ENCODE results near the gene C9orf43. TPM values are rescaled to one million over a fixed set of nuclear protein-coding genes. Genes with fewer than 3 reads are reported as not detected.
A peak's percentile ranks its signal among the peaks of the same experiment; 100 is the strongest.

C9orf43 gene
- total RNA-seq, 3 donors from 2014 or later (not counting 1 experiment from before 2014, with no cell fraction given): 0.45 to 0.71 (median 0.50) TPM

DNA sequence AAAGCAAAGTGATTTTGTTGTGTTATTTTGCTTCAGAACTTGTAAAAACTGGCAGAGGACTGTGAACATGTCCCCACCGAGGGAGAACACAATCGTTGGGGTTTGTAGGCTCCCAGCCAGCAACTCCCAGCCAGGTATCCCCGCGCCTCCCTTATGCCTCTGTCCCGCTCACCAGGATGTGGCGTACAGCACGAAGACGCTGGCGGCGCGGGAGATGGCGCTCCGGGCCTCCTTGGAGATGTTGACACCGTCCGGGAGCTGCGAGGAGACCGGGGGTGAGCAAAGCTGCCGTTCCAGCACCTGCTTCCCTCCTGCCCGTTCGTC lies 702 bp upstream of the C9orf43 start:
- Mint-ChIP-seq H3K4me1 (peaks cover 24 to 28% of the 10 kb centered on the region in 2 donors), H3K4me3 (peak overlapping the region; percentile 94), H3K36me3 (no peaks in the 10 kb centered on the region), H3K9me3 (no peaks in the 10 kb centered on the region), H3K27ac (peak overlapping the region; percentile 96 to 99), H3K27me3 (ENCODE audit: low read depth in 2 of 2) (no peaks in the 10 kb centered on the region)
- no peak for ATAC-seq
- intact Hi-C loops (cut with micrococcal nuclease): loop anchor here (1.0 to 2.0 kb wide), 5 partner anchors 9 to 189 kb away; partner anchors contain the start of genes ALAD, CDC26, FKBP15 and PRPF4
- DNase-seq: no peak
- TF ChIP-seq, protein P1, sequence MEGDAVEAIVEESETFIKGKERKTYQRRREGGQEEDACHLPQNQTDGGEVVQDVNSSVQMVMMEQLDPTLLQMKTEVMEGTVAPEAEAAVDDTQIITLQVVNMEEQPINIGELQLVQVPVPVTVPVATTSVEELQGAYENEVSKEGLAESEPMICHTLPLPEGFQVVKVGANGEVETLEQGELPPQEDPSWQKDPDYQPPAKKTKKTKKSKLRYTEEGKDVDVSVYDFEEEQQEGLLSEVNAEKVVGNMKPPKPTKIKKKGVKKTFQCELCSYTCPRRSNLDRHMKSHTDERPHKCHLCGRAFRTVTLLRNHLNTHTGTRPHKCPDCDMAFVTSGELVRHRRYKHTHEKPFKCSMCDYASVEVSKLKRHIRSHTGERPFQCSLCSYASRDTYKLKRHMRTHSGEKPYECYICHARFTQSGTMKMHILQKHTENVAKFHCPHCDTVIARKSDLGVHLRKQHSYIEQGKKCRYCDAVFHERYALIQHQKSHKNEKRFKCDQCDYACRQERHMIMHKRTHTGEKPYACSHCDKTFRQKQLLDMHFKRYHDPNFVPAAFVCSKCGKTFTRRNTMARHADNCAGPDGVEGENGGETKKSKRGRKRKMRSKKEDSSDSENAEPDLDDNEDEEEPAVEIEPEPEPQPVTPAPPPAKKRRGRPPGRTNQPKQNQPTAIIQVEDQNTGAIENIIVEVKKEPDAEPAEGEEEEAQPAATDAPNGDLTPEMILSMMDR (IDR thresholded peaks at IDR 0.05): no peak
- Histone ChIP-seq H3K4me1 (ENCODE audit: control insufficient read depth, insufficient read depth, low read length) (peaks cover 23% of the 10 kb centered on the region), H3K27ac (ENCODE audit: low read length) (peak overlapping the region; percentile 95), H3K27me3 (ENCODE audit: control insufficient read depth, insufficient read depth, low read length) (no peaks in the 10 kb centered on the region), H3K9me3 (ENCODE audit: control insufficient read depth, insufficient read depth, low read length) (no peaks in the 10 kb centered on the region), H3K36me3 (ENCODE audit: control insufficient read depth, insufficient read depth, low read length) (peaks cover 7% of the 10 kb centered on the region), H3K4me3 (ENCODE audit: low read length) (peak overlapping the region; percentile 78)
- WGBS (ENCODE audit: insufficient coverage): under 1% methylated on average over 20 of the region's 20 CpGs

DNA sequence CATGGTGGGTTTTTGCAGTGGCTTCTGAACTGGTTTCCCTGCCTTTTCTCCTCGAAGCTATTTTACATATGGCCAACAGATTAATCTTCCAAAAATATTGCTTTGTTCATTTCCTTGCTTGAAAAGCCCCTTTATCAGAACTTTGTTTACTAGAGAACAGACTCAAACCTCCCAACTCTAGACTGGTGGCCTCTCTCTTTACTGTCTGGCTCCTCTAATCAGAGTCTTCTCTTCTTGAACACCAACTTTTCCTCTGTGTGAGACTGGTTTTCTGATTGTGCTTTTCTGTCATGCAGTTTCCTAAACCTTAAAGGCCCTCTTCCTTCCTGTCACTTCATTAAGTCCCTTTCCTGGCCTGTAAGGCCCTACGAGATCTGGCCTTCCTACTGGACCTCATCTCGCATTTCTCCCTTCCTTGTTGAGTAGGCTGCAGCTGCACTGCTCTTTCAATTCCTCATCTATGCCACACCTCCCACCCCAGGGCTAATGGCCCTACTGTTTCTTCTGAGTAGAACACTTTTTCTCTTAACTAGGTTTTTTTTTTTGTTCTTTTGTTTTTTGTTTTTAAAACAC lies 5.7 kb downstream of the C9orf43 start:
- no peaks in the 10 kb centered on the region for H3K27me3 ChIP-seq (ENCODE audit: control insufficient read depth, insufficient read depth, low read length)
- no peak for DNase-seq
- 43% methylated on average over 3 of the region's 3 CpGs for WGBS (ENCODE audit: insufficient coverage)
- H3K4me3 Mint-ChIP-seq: no peak overlapping the region
- no peak for ATAC-seq
- H3K4me1 ChIP-seq (ENCODE audit: control insufficient read depth, insufficient read depth, low read length): peaks cover 5% of the 10 kb centered on the region
- H3K27ac ChIP-seq (ENCODE audit: low read length): no peak overlapping the region
- H3K9me3 Mint-ChIP-seq: no peaks in the 10 kb centered on the region
- no peaks in the 10 kb centered on the region for H3K9me3 ChIP-seq (ENCODE audit: control insufficient read depth, insufficient read depth, low read length)
- no peaks in the 10 kb centered on the region for H3K4me1 Mint-ChIP-seq
- H3K36me3 ChIP-seq (ENCODE audit: control insufficient read depth, insufficient read depth, low read length): no peaks in the 10 kb centered on the region
- TF ChIP-seq, protein P1 (IDR thresholded peaks at IDR 0.05): no peak
- no peaks in the 10 kb centered on the region for H3K36me3 Mint-ChIP-seq
- no peak overlapping the region for H3K4me3 ChIP-seq (ENCODE audit: low read length)
- intact Hi-C loops (cut with micrococcal nuclease): no loop called here
- H3K27ac Mint-ChIP-seq: no peak overlapping the region
- H3K27me3 Mint-ChIP-seq (ENCODE audit: low read depth in 2 of 2): peaks cover 0 to 7% of the 10 kb centered on the region in 2 donors

DNA sequence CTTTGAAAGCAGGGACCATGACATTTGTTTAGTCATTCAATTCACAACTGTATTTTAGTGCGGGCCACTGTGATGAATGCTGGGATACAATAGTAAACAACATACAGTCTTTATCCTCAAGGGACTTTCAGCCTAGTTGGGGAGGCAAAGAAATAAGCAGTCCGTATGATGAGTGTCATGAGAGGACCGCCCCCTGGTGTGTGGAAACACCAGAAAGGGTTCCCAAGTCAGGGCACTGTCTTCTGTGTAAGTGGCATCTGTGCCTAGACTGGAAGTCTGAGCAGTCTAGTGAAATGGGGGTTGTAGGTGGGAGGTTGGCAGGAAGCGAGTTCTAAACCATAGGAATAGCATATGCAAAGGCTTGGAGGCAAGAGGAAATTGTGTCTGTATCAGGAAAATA lies 6.8 kb downstream of the C9orf43 start:
- Histone ChIP-seq H3K27ac (ENCODE audit: low read length) (no peak overlapping the region), H3K4me3 (ENCODE audit: low read length) (no peak overlapping the region)
- WGBS (ENCODE audit: insufficient coverage): 88% methylated on average over 3 of the region's 4 CpGs

More for the DNA sequence above, 6.8 kb downstream of the C9orf43 start:
- no peaks in the 10 kb centered on the region for H3K9me3 Mint-ChIP-seq
- no peaks in the 10 kb centered on the region for H3K27me3 ChIP-seq (ENCODE audit: control insufficient read depth, insufficient read depth, low read length)
- H3K36me3 ChIP-seq (ENCODE audit: control insufficient read depth, insufficient read depth, low read length): no peaks in the 10 kb centered on the region
- intact Hi-C loops (cut with micrococcal nuclease): no loop called here
- H3K27ac Mint-ChIP-seq: no peak overlapping the region
- no peak overlapping the region for H3K4me3 Mint-ChIP-seq
- H3K9me3 ChIP-seq (ENCODE audit: control insufficient read depth, insufficient read depth, low read length): no peaks in the 10 kb centered on the region
- no peaks in the 10 kb centered on the region for H3K36me3 Mint-ChIP-seq
- no peaks in the 10 kb centered on the region for H3K4me1 ChIP-seq (ENCODE audit: control insufficient read depth, insufficient read depth, low read length)
- TF ChIP-seq, protein P1 (IDR thresholded peaks at IDR 0.05): no peak
- H3K4me1 Mint-ChIP-seq: no peaks in the 10 kb centered on the region
- ATAC-seq (no peak), DNase-seq (peak in 1 of 2 donors; percentile 41)
- H3K27me3 Mint-ChIP-seq (ENCODE audit: low read depth in 2 of 2): peaks cover 0 to 10% of the 10 kb centered on the region in 2 donors
